ENCODE measurements around the gene DMD.

Gene DMD

DNA sequence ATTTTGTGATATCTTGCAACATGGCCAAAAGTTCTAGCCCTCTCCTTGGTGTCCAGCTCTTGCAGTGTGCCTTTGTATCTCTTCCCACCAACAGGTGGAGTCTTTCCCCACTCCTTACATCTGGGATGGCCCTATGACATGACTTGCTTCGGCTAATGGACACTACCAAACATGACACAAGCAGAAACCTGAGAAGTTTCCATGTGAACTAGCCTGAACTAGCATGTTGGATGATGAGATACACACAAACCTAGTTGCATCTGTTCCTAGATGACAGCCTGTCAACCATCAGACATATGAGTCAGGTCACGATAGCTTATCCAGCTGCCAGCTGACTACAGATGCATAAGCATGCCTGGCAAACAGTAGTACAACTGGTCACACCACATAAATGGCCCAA lies 1932.0 kb downstream of the DMD start:
- no peak for DNase-seq (ENCODE audit: low read depth, low spot score)
- H3K4me3 ChIP-seq (ENCODE audit: low read length) = no peak overlapping the region

DNA sequence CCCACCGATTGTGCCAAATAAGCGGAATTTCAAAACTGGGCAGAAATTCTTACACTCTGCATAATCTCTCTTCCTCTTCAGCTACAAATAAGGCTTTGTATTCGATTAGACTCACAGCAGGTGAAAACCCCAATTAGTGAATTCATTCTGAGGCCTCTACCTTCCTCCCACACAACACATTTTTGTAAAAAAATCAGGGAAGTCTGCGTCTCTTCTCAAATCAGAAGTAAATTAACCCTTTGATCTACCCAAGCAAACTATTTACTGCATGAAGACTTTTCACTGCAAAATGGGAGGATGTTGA lies 1938.9 kb downstream of the DMD start:
- H3K4me3 ChIP-seq (ENCODE audit: low read length) = no peak overlapping the region
- DNase-seq (ENCODE audit: low read depth, low spot score) = no peak

GRCh38 chrX:31271615-31272471 lies 1939.5 kb downstream of the DMD start:
- no peak overlapping the region for H3K4me3 ChIP-seq (ENCODE audit: low read length)
- DNase-seq (ENCODE audit: low read depth, low spot score) = no peak

- no peak for DNase-seq (ENCODE audit: low read depth, low spot score)
- H3K4me3 ChIP-seq (ENCODE audit: low read length) = no peak overlapping the region
Measured at GRCh38 chrX:31269914-31270313, 1941.4 kb downstream of the DMD start.

- DNase-seq (ENCODE audit: low read depth, low spot score) = no peak
- H3K4me3 ChIP-seq (ENCODE audit: low read length) = no peak overlapping the region
Measured at GRCh38 chrX:31268359-31268758, 1943.0 kb downstream of the DMD start.

GRCh38 chrX:31266203-31267076 lies 1944.9 kb downstream of the DMD start:
- no peak overlapping the region for H3K4me3 ChIP-seq (ENCODE audit: low read length)
- no peak for DNase-seq (ENCODE audit: low read depth, low spot score)

DNA sequence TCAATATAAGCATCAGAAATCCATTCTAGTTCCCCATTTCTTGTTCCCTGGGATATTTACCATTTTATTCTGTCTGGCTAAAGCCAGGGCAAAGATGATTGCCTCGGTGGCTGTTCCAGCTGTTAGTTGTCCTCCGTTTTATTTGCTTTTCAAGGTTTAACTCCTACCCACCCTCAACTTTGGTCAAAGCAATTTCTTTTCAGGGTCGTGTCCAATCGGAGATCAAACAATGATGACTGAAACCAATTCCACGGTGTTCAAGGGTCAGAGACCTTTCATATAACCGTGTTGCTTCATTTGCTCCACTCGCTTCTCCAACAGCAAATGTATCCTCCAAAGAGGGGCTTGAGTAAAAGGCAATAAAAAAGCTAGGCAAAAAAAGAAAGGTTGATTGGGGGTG lies 1946.0 kb downstream of the DMD start:
- no peak for DNase-seq (ENCODE audit: low read depth, low spot score)
- no peak overlapping the region for H3K4me3 ChIP-seq (ENCODE audit: low read length)

- no peak for DNase-seq (ENCODE audit: low read depth, low spot score)
- no peak overlapping the region for H3K4me3 ChIP-seq (ENCODE audit: low read length)
Measured at GRCh38 chrX:31260351-31260750, 1951.0 kb downstream of the DMD start.

GRCh38 chrX:31258166-31258565 lies 1953.2 kb downstream of the DMD start:
- no peak for DNase-seq (ENCODE audit: low read depth, low spot score)
- no peak overlapping the region for H3K4me3 ChIP-seq (ENCODE audit: low read length)

GRCh38 chrX:31255310-31256033 lies 1955.9 kb downstream of the DMD start:
- no peak overlapping the region for H3K4me3 ChIP-seq (ENCODE audit: low read length)
- DNase-seq (ENCODE audit: low read depth, low spot score) = no peak

DNA sequence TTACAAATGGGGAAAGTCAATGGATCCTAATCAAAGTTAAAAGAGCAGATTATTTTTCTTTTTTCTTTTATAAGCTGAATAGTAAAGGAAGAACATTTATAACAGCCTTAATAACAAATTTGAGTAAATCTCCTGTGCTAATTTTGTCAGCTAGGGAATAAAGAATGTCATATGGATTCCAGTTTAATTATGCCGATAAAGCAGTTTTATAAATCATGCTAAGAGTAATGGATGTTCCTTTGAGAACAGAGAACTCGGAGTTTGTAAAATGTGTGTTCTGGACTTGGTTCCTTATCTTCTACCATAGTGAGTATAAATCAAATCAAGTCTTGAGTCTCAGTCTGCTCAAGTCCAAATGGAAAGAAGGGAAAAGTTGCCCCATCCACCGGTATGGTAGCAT lies 1959.2 kb downstream of the DMD start:
- H3K4me3 ChIP-seq (ENCODE audit: low read length) = no peak overlapping the region
- DNase-seq (ENCODE audit: low read depth, low spot score) = no peak

DNA sequence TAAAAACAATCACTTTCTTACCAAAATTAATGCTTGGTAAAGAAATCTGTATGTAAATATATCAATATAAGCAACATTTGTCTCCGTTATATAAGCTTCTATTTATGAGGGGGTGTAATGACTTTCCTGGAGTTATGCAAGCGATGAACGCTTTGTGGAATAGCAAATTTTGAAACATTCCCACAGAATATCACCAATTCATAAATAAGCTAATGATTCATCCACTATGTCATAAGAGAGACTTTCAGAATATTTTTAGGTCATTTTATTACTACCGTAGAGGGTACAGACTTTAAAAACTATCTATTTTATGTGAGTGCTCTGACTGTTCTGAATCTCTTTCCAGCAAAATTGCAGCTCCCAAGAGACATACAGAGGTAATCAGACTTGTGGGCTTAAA lies 1960.0 kb downstream of the DMD start:
- no peak overlapping the region for H3K4me3 ChIP-seq (ENCODE audit: low read length)
- no peak for DNase-seq (ENCODE audit: low read depth, low spot score)

GRCh38 chrX:31245714-31246113 lies 1965.6 kb downstream of the DMD start:
- no peak for DNase-seq (ENCODE audit: low read depth, low spot score)
- H3K4me3 ChIP-seq (ENCODE audit: low read length) = no peak overlapping the region

DNA sequence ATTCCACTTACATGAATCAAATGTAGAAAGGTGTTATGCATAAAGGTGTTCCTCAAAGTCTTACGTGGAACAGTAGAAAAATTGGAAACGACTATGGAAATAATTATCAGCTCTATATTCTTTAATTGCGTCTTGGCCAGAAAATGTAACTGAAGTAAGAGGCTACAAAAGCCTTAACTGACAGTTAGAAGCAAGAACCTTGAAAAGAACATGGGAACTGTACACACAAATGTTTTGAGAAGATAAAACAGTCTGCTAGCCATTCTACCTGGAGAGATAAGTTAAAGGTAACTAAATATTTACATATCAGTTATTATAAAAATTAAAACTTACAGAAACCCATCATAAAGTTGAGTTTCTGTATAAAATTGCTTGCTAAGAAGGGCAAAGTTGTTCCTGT lies 1967.5 kb downstream of the DMD start:
- no peak overlapping the region for H3K4me3 ChIP-seq (ENCODE audit: low read length)
- no peak for DNase-seq (ENCODE audit: low read depth, low spot score)

DNA sequence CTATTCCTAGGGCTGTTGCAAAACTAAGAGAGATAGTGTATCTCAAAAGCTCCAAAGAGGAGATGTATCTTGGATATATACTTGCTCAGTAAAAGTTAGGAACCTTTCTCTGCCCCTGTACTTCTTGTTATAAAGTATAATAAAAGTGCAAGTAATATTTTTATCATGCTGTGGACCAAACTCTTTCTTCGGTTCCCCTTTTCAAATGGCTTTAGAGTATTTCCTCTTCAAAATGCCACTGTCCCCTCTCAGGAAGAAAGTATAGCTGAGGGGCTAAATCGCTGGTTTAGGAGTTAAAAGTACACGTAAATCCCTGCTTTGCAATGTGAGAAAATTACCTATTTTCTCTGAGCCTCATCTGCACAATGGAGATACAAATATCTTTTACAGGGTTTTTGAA lies 1970.4 kb downstream of the DMD start:
- no peak for DNase-seq (ENCODE audit: low read depth, low spot score)
- no peak overlapping the region for H3K4me3 ChIP-seq (ENCODE audit: low read length)

DNA sequence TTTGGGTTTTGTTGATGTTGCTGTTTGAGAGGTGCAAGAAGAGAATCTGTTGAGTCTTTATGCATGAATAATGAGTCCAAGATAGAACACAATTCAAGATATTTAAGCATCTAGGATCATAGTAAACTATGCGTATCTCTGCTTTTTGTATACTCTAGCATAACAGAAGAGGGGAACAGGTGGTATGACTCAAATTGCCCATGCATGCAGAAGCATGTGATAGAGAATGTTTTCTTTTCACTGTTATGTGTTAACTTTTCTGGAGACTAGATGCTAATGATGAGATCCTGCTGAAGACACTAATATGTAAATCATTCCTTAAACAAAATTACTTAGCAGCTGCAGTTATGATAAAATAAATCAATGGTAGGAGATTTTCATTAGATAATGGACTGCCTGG lies 1974.2 kb downstream of the DMD start:
- H3K4me3 ChIP-seq (ENCODE audit: low read length) = no peak overlapping the region
- no peak for DNase-seq (ENCODE audit: low read depth, low spot score)

GRCh38 chrX:31236231-31236630 lies 1975.1 kb downstream of the DMD start:
- no peak for DNase-seq (ENCODE audit: low read depth, low spot score)

DNA sequence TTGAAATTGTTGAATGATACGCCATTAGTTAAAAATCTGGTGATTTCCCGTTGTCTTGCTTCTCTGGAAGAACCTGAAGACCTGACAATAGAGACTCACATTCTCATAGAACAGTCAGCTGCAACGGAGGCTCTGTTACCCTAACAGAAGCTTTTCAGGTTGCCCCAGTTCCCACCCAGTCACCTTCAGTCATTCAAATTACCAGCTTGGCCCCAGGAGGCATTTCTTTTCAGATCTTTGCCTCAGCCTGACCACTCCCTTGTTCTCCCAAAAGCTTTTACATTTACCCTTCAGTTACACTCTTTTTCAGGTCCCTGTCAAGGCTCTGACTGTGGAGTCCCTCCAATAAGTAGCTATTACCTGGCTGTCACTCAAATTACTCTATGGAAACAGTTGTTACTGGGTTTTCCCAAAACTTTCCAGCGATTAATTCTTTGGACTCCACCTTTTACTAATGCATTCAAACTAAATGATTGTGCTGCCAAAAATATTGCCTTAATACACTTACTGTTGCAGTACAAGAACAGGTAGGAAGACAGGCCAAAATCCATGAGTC lies 1977.3 kb downstream of the DMD start:
- no peak overlapping the region for H3K4me3 ChIP-seq (ENCODE audit: low read length)
- no peak for DNase-seq (ENCODE audit: low read depth, low spot score)

More at GRCh38 chrX:31236231-31236630, 1975.1 kb downstream of the DMD start:
- H3K4me3 ChIP-seq (ENCODE audit: low read length) = no peak overlapping the region

- DNase-seq (ENCODE audit: low read depth, low spot score) = no peak
- H3K4me3 ChIP-seq (ENCODE audit: low read length) = no peak overlapping the region
Measured at GRCh38 chrX:31232506-31232905, 1978.8 kb downstream of the DMD start.

DNA sequence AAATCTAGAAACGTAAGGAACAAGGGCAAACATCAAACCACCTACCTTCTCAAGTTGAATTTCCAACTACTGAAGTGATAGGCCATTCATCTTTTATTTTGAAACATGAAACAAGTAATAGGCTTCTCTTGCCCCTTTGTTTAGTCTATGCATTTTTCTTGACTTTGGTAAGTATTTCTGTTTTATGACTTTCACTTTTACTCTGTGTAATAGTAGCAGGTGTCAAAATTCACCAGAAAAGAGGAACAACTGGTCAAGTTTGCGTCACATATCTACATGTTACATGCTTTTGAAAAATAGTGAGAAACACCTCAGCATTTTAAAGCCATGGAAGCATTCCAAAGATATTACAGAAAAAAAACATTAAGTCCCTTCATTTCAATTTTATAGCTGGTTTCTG lies 1982.4 kb downstream of the DMD start:
- H3K4me3 ChIP-seq (ENCODE audit: low read length) = no peak overlapping the region
- DNase-seq (ENCODE audit: low read depth, low spot score) = no peak

Measured in Jurkat, Clone E6-1 (cell line).